GM12872 (cell line): ENCODE data around the gene SIK3.

Source experiments
- TF ChIP-seq, protein P1 (sequence below): IDR thresholded peaks from 3 replicates; pipeline ENCODE4 v1.5.1; 2011; ENCODE audit warnings: low read depth, mild to moderate bottlenecking, low read length, moderate library complexity; ENCODE audit not compliant: insufficient read depth

SIK3 gene

GRCh38 chr11:117098269-117099232 lies at the start of gene SIK3:
Gene SIK3 (minus strand): TSS chr11:117098428. CDS start chr11:117098415, 13 bp downstream.
- TF ChIP-seq, protein P1, sequence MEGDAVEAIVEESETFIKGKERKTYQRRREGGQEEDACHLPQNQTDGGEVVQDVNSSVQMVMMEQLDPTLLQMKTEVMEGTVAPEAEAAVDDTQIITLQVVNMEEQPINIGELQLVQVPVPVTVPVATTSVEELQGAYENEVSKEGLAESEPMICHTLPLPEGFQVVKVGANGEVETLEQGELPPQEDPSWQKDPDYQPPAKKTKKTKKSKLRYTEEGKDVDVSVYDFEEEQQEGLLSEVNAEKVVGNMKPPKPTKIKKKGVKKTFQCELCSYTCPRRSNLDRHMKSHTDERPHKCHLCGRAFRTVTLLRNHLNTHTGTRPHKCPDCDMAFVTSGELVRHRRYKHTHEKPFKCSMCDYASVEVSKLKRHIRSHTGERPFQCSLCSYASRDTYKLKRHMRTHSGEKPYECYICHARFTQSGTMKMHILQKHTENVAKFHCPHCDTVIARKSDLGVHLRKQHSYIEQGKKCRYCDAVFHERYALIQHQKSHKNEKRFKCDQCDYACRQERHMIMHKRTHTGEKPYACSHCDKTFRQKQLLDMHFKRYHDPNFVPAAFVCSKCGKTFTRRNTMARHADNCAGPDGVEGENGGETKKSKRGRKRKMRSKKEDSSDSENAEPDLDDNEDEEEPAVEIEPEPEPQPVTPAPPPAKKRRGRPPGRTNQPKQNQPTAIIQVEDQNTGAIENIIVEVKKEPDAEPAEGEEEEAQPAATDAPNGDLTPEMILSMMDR = peak; percentile 41

DNA sequence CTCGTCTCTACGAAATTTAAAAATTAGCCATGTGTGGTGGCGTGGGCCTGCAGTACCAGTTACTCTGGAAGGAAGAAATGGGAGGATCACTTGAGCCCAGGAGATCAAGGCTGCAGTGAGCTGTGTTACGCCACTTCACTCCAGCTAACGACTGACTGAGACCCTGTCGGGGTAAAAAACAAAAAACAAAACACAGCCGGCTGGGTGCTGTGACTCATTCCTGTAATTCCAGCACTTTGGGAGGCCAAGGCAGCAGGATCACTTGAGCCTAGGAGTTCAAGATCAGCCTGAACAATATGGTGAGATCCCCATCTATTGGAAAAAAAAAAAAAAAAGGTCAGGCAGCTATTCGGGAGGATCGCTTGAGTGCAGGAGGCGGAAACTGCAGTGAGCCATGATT lies 48.3 kb upstream of the SIK3 start:
- TF ChIP-seq, protein P1 = no peak

- TF ChIP-seq, protein P1 = peak; percentile 24; the same call in 1 of the 3 replicates
Measured at GRCh38 chr11:117145393-117145761, 47.1 kb upstream of the SIK3 start.

DNA sequence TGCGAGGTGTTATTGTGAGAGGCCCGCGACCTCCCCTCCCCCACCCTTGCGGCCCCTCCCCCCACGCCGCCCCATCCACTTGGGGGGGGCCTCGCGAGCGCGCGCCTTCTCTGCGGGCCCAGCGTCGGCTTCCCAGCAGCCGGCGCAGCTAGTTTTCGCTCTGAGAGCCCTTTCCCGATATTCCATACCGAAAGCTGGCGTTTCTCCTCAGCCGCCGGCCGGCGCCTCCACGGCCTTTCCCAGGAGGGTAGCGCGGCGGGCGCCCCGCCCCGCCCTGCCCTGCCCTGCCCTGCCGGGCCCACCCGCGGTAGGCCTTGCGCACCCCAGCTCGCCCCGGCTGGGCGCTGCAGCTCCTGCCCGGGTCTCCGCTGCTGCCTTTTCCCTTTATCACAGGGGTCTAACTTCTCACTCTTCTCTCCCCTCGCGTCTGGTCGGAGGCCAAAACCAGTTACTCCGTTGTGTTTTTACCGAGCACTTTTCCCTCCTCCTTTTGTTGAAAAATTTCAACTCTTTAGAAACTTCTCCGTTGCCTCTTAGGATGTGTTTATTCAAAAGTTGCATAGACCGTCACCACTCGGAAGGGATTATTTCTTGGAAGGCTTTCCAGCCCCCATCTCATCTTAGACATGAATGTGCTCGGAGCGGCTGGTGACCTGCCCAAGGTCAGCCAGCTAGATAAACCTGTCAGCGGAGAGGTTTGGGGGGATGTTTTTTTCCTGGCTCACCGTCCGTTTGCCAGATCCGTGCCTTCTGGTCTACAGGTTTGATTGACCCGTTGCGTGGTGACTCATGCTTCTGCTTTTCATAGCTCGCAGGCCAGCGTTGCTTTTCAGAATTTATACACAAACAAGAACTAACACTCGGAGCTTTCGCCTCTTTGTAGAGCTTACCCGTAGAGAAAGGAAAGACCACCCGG lies 46.5 kb upstream of the SIK3 start:
- TF ChIP-seq, protein P1 = no peak

GRCh38 chr11:117143871-117144476 lies 45.7 kb upstream of the SIK3 start, which contains the start of gene PAFAH1B2:
Gene PAFAH1B2 (plus strand): TSS chr11:117144287. CDS start chr11:117152448, 8,161 bp downstream.
- TF ChIP-seq, protein P1 = no peak

GRCh38 chr11:117143390-117143789 lies 45.2 kb upstream of the SIK3 start:
- TF ChIP-seq, protein P1 = no peak
